GM10847 (cell line): Measurements from ENCODE around the gene DMXL2.

ENCODE experiments used
- POLR2A ChIP-seq: IDR thresholded peaks from 2 replicates; pipeline ENCODE4 v1.6.1; 2011; ENCODE audit not compliant: insufficient read length; ENCODE audit errors: extremely low read depth

Gene DMXL2

GRCh38 chr15:51623386-51623938 lies 891 bp upstream of the DMXL2 start:
- no peak for TF ChIP-seq POLR2A

GRCh38 chr15:51621936-51622603 lies 501 bp downstream of the DMXL2 start:
- TF ChIP-seq POLR2A = peak; percentile 8

GRCh38 chr15:51621155-51621765 lies 1.3 kb downstream of the DMXL2 start:
- TF ChIP-seq POLR2A = no peak

GRCh38 chr15:51620641-51621040 lies 1.9 kb downstream of the DMXL2 start:
- TF ChIP-seq POLR2A = no peak

GRCh38 chr15:51620122-51620521 lies 2.4 kb downstream of the DMXL2 start:
- TF ChIP-seq POLR2A = no peak

- no peak for TF ChIP-seq POLR2A
Observed at GRCh38 chr15:51619331-51620035, 3.1 kb downstream of the DMXL2 start.

- no peak for TF ChIP-seq POLR2A
Observed at GRCh38 chr15:51617886-51618285, 4.7 kb downstream of the DMXL2 start.

GRCh38 chr15:51613951-51614350 lies 8.6 kb downstream of the DMXL2 start:
- no peak for TF ChIP-seq POLR2A

GRCh38 chr15:51603002-51603401 lies 19.6 kb downstream of the DMXL2 start:
- TF ChIP-seq POLR2A = no peak

GRCh38 chr15:51602484-51602883 lies 20.1 kb downstream of the DMXL2 start:
- TF ChIP-seq POLR2A = no peak

- TF ChIP-seq POLR2A = no peak
Observed at GRCh38 chr15:51601801-51602200, 20.8 kb downstream of the DMXL2 start.

GRCh38 chr15:51600114-51600513 lies 22.5 kb downstream of the DMXL2 start:
- no peak for TF ChIP-seq POLR2A

- TF ChIP-seq POLR2A = no peak
Observed at GRCh38 chr15:51589881-51590568, 32.5 kb downstream of the DMXL2 start.

- no peak for TF ChIP-seq POLR2A
Observed at GRCh38 chr15:51588966-51589365, 33.6 kb downstream of the DMXL2 start.

- TF ChIP-seq POLR2A = no peak
Observed at GRCh38 chr15:51585986-51586385, 36.6 kb downstream of the DMXL2 start.
